HEK293 (cell line): ENCODE measurements around the gene GPR3.

Experiments
- CTCF ChIA-PET: fragments of 350-600 bp; formaldehyde crosslinking; extraction: SDS; loops from one replicate; lab custom pipeline; 2021; ENCODE audit warnings: antibody characterized with exemption; lab: Yijun Ruan, JAX
- POLR2A ChIA-PET: fragments of 300-600 bp; formaldehyde crosslinking; extraction: SDS; loops from one replicate; lab custom pipeline; 2020; ENCODE audit warnings: antibody characterized with exemption, inconsistent platforms; lab: Yijun Ruan, JAX
- H3K27ac ChIP-seq: fragments of 200-500 bp; sonication (Bioruptor generic); 2 replicates; pipeline ENCODE4 v1.5.1; 2014; ENCODE audit warnings: low read depth, low read length, control low read depth, inconsistent platforms; ENCODE audit errors: extremely low read depth
- H3K36me3 ChIP-seq, 2 experiments: fragments of 200-500 bp in 1 of 2; sonication (Bioruptor generic) in 1 of 2; 1 replicate in 1 of 2; 2 replicates in 1 of 2; pipeline ENCODE4 v1.5.1; 2014 to 2017; ENCODE audit warnings: inconsistent platforms in 2 of 2, low read length in 2 of 2; ENCODE audit not compliant: control insufficient read depth in 2 of 2, insufficient read depth in 1 of 2
- H3K4me1 ChIP-seq: fragments of 200-500 bp; sonication (Bioruptor generic); 2 replicates; pipeline ENCODE4 v1.5.1; 2014; ENCODE audit warnings: mild to moderate bottlenecking, low read length, inconsistent platforms; ENCODE audit not compliant: control insufficient read depth, insufficient read depth
- H3K4me3 ChIP-seq: 2 replicates; pipeline ENCODE4 v1.5.1; 2011; ENCODE audit warnings: low read depth, mild to moderate bottlenecking, control low read depth, low read length, moderate library complexity
- H3K9me3 ChIP-seq: fragments of 200-500 bp; sonication (Bioruptor generic); 2 replicates; pipeline ENCODE4 v1.5.1; 2014; ENCODE audit warnings: low read depth, low read length, inconsistent platforms; ENCODE audit not compliant: control insufficient read depth, insufficient read depth
- BCL11B ChIP-seq: fragments of 450-650 bp; formaldehyde crosslinking; IDR thresholded peaks from 2 replicates; pipeline ENCODE4 v1.5.1; 2016; ENCODE audit warnings: low read depth, missing biosample characterization, missing genetic modification characterization
- HIC1 ChIP-seq: fragments of 450-650 bp; formaldehyde crosslinking; IDR thresholded peaks from 2 replicates; pipeline ENCODE4 v1.5.1; 2016; ENCODE audit warnings: missing biosample characterization, missing genetic modification characterization
- IKZF3 ChIP-seq: fragments of 450-650 bp; IDR thresholded peaks from 2 replicates; pipeline ENCODE4 v1.5.0; 2018; ENCODE audit warnings: missing biosample characterization, mild to moderate bottlenecking, missing genetic modification characterization, moderate library complexity
- KLF1 ChIP-seq: fragments of 450-650 bp; formaldehyde crosslinking; IDR thresholded peaks from 2 replicates; pipeline ENCODE4 v1.5.1; 2016; ENCODE audit warnings: missing biosample characterization, missing genetic modification characterization
- MYNN ChIP-seq: fragments of 450-650 bp; formaldehyde crosslinking; IDR thresholded peaks from 2 replicates; pipeline ENCODE4 v1.5.1; 2016; ENCODE audit warnings: missing biosample characterization, missing genetic modification characterization, borderline replicate concordance
- PRDM6 ChIP-seq: fragments of 450-650 bp; formaldehyde crosslinking; IDR thresholded peaks from 2 replicates; pipeline ENCODE4 v1.5.1; 2017; ENCODE audit warnings: missing biosample characterization, missing genetic modification characterization
- SCRT2 ChIP-seq: fragments of 450-650 bp; formaldehyde crosslinking; IDR thresholded peaks from 2 replicates; pipeline ENCODE4 v1.5.1; 2016; ENCODE audit warnings: missing biosample characterization, missing genetic modification characterization
- SETDB1 ChIP-seq: IDR thresholded peaks from one replicate; pipeline ENCODE4 v1.6.1; 2017; ENCODE audit warnings: mild to moderate bottlenecking, low read length, moderate library complexity, mixed read lengths; ENCODE audit not compliant: insufficient read length
- TRIM28 ChIP-seq: IDR thresholded peaks from 2 replicates; pipeline ENCODE4 v1.6.1; 2011; ENCODE audit warnings: low read length, control low read depth, borderline replicate concordance
- WT1 ChIP-seq: fragments of 450-650 bp; formaldehyde crosslinking; IDR thresholded peaks from 2 replicates; pipeline ENCODE4 v1.5.1; 2016; ENCODE audit warnings: missing biosample characterization, missing genetic modification characterization
- ZBTB44 ChIP-seq: fragments of 450-650 bp; IDR thresholded peaks from 2 replicates; pipeline ENCODE4 v1.5.1; 2018; ENCODE audit warnings: missing biosample characterization, mild to moderate bottlenecking, missing genetic modification characterization
- ZBTB6 ChIP-seq: fragments of 450-650 bp; formaldehyde crosslinking; IDR thresholded peaks from 2 replicates; pipeline ENCODE4 v1.5.1; 2017; ENCODE audit warnings: missing biosample characterization, missing genetic modification characterization
- ZBTB8A ChIP-seq: fragments of 450-650 bp; formaldehyde crosslinking; IDR thresholded peaks from 2 replicates; pipeline ENCODE4 v1.5.1; 2016; ENCODE audit warnings: missing biosample characterization, missing genetic modification characterization
- ZIC2 ChIP-seq: fragments of 450-650 bp; formaldehyde crosslinking; IDR thresholded peaks from 2 replicates; pipeline ENCODE4 v1.5.1; 2016; ENCODE audit warnings: missing biosample characterization, missing genetic modification characterization
- ZNF138 ChIP-seq: fragments of 450-650 bp; formaldehyde crosslinking; IDR thresholded peaks from 2 replicates; pipeline ENCODE4 v1.5.1; 2016; ENCODE audit warnings: missing biosample characterization, missing genetic modification characterization, borderline replicate concordance
- ZNF148 ChIP-seq: fragments of 450-650 bp; formaldehyde crosslinking; IDR thresholded peaks from 2 replicates; pipeline ENCODE4 v1.5.0; 2017; ENCODE audit warnings: missing biosample characterization, missing genetic modification characterization, borderline replicate concordance
- ZNF157 ChIP-seq: fragments of 450-650 bp; formaldehyde crosslinking; IDR thresholded peaks from 2 replicates; pipeline ENCODE4 v1.5.1; 2016; ENCODE audit warnings: missing biosample characterization, missing genetic modification characterization
- ZNF169 ChIP-seq: fragments of 450-650 bp; formaldehyde crosslinking; IDR thresholded peaks from 2 replicates; pipeline ENCODE4 v1.5.1; 2016; ENCODE audit warnings: missing biosample characterization, missing genetic modification characterization
- ZNF23 ChIP-seq: fragments of 450-650 bp; formaldehyde crosslinking; IDR thresholded peaks from 2 replicates; pipeline ENCODE4 v1.5.1; 2016; ENCODE audit warnings: missing biosample characterization, missing genetic modification characterization, borderline replicate concordance
- ZNF239 ChIP-seq: fragments of 450-650 bp; formaldehyde crosslinking; IDR thresholded peaks from 2 replicates; pipeline ENCODE4 v1.5.1; 2016; ENCODE audit warnings: missing biosample characterization, missing genetic modification characterization
- ZNF350 ChIP-seq: fragments of 450-650 bp; formaldehyde crosslinking; IDR thresholded peaks from 2 replicates; pipeline ENCODE4 v1.5.0; 2017; ENCODE audit warnings: missing biosample characterization, mild to moderate bottlenecking, missing genetic modification characterization
- ZNF560 ChIP-seq: fragments of 450-650 bp; formaldehyde crosslinking; IDR thresholded peaks from 2 replicates; pipeline ENCODE4 v1.5.1; 2017; ENCODE audit warnings: missing biosample characterization, missing genetic modification characterization, borderline replicate concordance
- ZNF600 ChIP-seq: fragments of 450-650 bp; formaldehyde crosslinking; IDR thresholded peaks from 2 replicates; pipeline ENCODE4 v1.5.1; 2016; ENCODE audit warnings: missing biosample characterization, missing genetic modification characterization
- ZNF610 ChIP-seq: fragments of 450-650 bp; formaldehyde crosslinking; IDR thresholded peaks from 2 replicates; pipeline ENCODE4 v1.5.1; 2016; ENCODE audit warnings: missing biosample characterization, missing genetic modification characterization, borderline replicate concordance
- ZNF654 ChIP-seq: fragments of 450-650 bp; formaldehyde crosslinking; IDR thresholded peaks from 2 replicates; pipeline ENCODE4 v1.5.1; 2016; ENCODE audit warnings: low read depth, missing biosample characterization, missing genetic modification characterization
- ZSCAN5A ChIP-seq: fragments of 450-650 bp; formaldehyde crosslinking; IDR thresholded peaks from 2 replicates; pipeline ENCODE4 v1.5.1; 2016; ENCODE audit warnings: missing biosample characterization, missing genetic modification characterization

The GPR3 gene

GRCh38 chr1:27342778-27343638 lies 49.4 kb upstream of the GPR3 start:
- Histone ChIP-seq H3K36me3 (peaks cover 0 to 6% of the 10 kb centered on the region in 2 experiments; a peak in 1 of 3 replicates), H3K27ac (no peak overlapping the region), H3K4me1 (peaks cover 3% of the 10 kb centered on the region; the same call in 1 of the 2 replicates), H3K4me3 (peak overlapping the region; percentile 27), H3K9me3 (no peaks in the 10 kb centered on the region)
- CTCF ChIA-PET, result interaction anchor here (0.5 to 4.7 kb wide), 8 partner anchors 10 to 865 kb away, joined by 3 to 34 read pairs (median 4); partner anchors contain the start of gene GPN2
- POLR2A ChIA-PET, result interaction anchor here (2.2 kb wide), 1 partner anchor 23 kb away, joined by 8 read pairs; no protein-coding TSS in a partner anchor
- TF ChIP-seq ZNF600, result peak; percentile 81
- peak; percentile 34; the same call in 1 of the 2 replicates for TF ChIP-seq WT1 (tag by site-specific recombination)
- TF ChIP-seq ZNF148 (tag by site-specific recombination), result no peak
- no peak for TF ChIP-seq PRDM6 (tag by site-specific recombination)
- TF ChIP-seq ZIC2, result peak; percentile 83
- peak; percentile 76 for TF ChIP-seq SCRT2 (tag by site-specific recombination)
- TF ChIP-seq ZNF610, result no peak
- TF ChIP-seq MYNN (tag by site-specific recombination), result no peak
- TF ChIP-seq ZNF350, result no peak
- no peak for TF ChIP-seq BCL11B (tag by site-specific recombination)
- TF ChIP-seq ZNF560, result no peak
- TF ChIP-seq SETDB1, result no peak
- no peak for TF ChIP-seq ZNF654 (tag by site-specific recombination)
- peak; percentile 60; the same call in 1 of the 2 replicates for TF ChIP-seq HIC1 (tag by site-specific recombination)
- TF ChIP-seq ZBTB44, result no peak
- peak; percentile 55 for TF ChIP-seq ZBTB8A (tag by site-specific recombination)
- TF ChIP-seq ZNF239 (tag by site-specific recombination), result no peak
- no peak for TF ChIP-seq ZNF157 (tag by site-specific recombination)
- TF ChIP-seq TRIM28, result 0 out of 2 replicates have a peak, but pooled peaks have one; percentile 26
- TF ChIP-seq KLF1 (tag by site-specific recombination), result 0 out of 2 replicates have a peak, but pooled peaks have one; percentile 52
- TF ChIP-seq IKZF3 (tag by site-specific recombination), result no peak
- 0 out of 2 replicates have a peak, but pooled peaks have one; percentile 48 for TF ChIP-seq ZNF169 (tag by site-specific recombination)
- TF ChIP-seq ZNF138 (tag by site-specific recombination), result no peak
- TF ChIP-seq ZSCAN5A (tag by site-specific recombination), result no peak
- no peak for TF ChIP-seq ZNF23 (tag by site-specific recombination)
- no peak for TF ChIP-seq ZBTB6 (tag by site-specific recombination)
